Caco-2 (cell line): ENCODE measurements around the gene ADIPOR2. TPM values are rescaled to one million over a fixed set of nuclear protein-coding genes. Genes with fewer than 3 reads are reported as not detected.

Experiments
- BruUV-seq: library from RNA; stranded (reverse); fragments of 400-500 nt; replicated peaks from 2 replicates; lab custom pipeline; 2021; lab: Mats Ljungman, UMichigan
- CTCF ChIA-PET: fragments of 300-600 bp; sonication (Branson Sonifier 250); formaldehyde crosslinking; loops from one replicate; lab custom pipeline; 2022; ENCODE audit warnings: antibody characterized with exemption; lab: Charles Lee
- POLR2A ChIA-PET: fragments of 300-600 bp; sonication (Branson Sonifier 250); formaldehyde crosslinking; loops from one replicate; lab custom pipeline; 2022; ENCODE audit warnings: antibody characterized with exemption; lab: Charles Lee
- DNase-seq, 2 experiments: peaks; one replicate each; pipeline versions ENCODE4 v3.0.0 to v3.0.0-alpha.2; 2020 to 2022
- H3K27me3 ChIP-seq: replicated peaks from 2 replicates; pipeline ENCODE4 v1.6.0; 2011; ENCODE audit warnings: low read length; ENCODE audit not compliant: control insufficient read depth, insufficient read depth
- H3K36me3 ChIP-seq: 2 replicates; pipeline ENCODE4 v1.5.1; 2011; ENCODE audit warnings: low read length; ENCODE audit not compliant: control insufficient read depth, insufficient read depth
- H3K4me1 ChIP-seq: fragments of 250-450 bp; sonication (Bioruptor Pico); 2 replicates; pipeline ENCODE4 v1.5.1; 2020; ENCODE audit warnings: mild to moderate bottlenecking
- H3K4me3 ChIP-seq: 2 replicates; pipeline ENCODE4 v1.5.1; 2011; ENCODE audit warnings: low read depth, mild to moderate bottlenecking, control low read depth, low read length
- H3K9me3 ChIP-seq: fragments of 250-450 bp; sonication (Bioruptor Pico); 2 replicates; pipeline ENCODE4 v1.5.1; 2020; ENCODE audit warnings: mild to moderate bottlenecking, moderate library complexity
- H3K27ac Mint-ChIP-seq: one replicate; pipeline ENCODE4 v1.8.0; 2022; ENCODE audit warnings: mixed read lengths; ENCODE audit not compliant: unreplicated experiment
- H3K27me3 Mint-ChIP-seq: one replicate; pipeline ENCODE4 v1.8.0; 2022; ENCODE audit warnings: mixed read lengths; ENCODE audit not compliant: insufficient read depth, unreplicated experiment
- H3K36me3 Mint-ChIP-seq: one replicate; pipeline ENCODE4 v1.8.0; 2022; ENCODE audit warnings: mild to moderate bottlenecking, mixed read lengths; ENCODE audit not compliant: insufficient read depth, unreplicated experiment
- H3K4me1 Mint-ChIP-seq: one replicate; pipeline ENCODE4 v1.8.0; 2022; ENCODE audit warnings: low read depth, mixed read lengths; ENCODE audit not compliant: unreplicated experiment
- H3K4me3 Mint-ChIP-seq: one replicate; pipeline ENCODE4 v1.8.0; 2022; ENCODE audit warnings: mild to moderate bottlenecking, moderate library complexity, mixed read lengths; ENCODE audit not compliant: unreplicated experiment
- H3K9me3 Mint-ChIP-seq: one replicate; pipeline ENCODE4 v1.8.0; 2022; ENCODE audit warnings: mixed read lengths; ENCODE audit not compliant: unreplicated experiment
- intact Hi-C: fragments of 100-400 bp; cut with micrococcal nuclease; formaldehyde crosslinking; loops from one replicate; pipeline ENCODE4 v1.10.0; 2022; ENCODE audit not compliant: unreplicated experiment
- total RNA-seq: library from RNA; stranded (reverse); gene quantifications from 2 replicates; pipeline ENCODE4 v1.2.3, GENCODE V29; 2022
- TF ChIP-seq, protein P1 (sequence below), 2 experiments: fragments of 200-600 bp in 1 of 2; IDR thresholded peaks; 1 replicate in 1 of 2; 2 replicates in 1 of 2; pipeline versions ENCODE4 v1.5.1 to v1.8.0; 2011 to 2022; ENCODE audit warnings: antibody characterized with exemption in 1 of 2, control low read depth in 1 of 2, inconsistent platforms in 1 of 2, low read depth in 1 of 2, low read length in 1 of 2, mild to moderate bottlenecking in 1 of 2, moderate library complexity in 1 of 2; ENCODE audit not compliant: insufficient read depth in 1 of 2, severe bottlenecking in 1 of 2, unreplicated experiment in 1 of 2

The ADIPOR2 gene
- total RNA-seq, 1 experiment from 2014 or later, result 119 TPM

DNA sequence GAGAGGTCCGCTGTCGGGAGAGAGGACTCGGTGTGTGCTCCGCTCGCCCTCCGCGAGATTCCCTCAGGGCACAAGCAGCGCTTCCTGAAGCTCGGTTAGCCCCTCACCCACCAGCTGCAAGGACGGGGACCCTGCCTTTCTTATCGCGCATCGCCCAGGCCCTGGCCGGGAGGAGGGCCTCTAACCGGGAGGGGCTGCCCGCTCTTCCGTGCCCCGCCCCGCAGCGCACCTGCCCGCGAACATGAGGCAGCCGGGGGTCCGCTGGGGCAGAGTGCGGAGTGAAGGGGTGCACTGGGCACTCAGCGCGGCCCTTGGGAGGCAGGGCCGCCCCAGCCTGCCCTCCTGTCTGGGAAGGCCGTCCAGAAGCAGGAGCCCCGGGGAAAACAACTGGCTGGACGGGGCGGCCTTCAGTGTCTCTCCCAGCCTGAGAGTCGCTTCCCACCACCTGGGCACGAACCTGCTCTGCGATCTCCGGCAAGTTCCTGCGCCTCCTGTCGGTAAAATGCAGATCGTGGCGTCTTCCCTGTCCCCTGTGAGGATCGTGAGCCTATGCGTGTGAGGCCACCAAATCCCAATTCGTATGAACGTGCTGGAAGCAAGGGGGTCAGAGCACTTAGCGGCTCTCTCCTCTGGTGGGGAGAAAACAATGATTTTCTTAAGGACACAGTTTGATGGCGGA, 28.0 kb upstream of the ADIPOR2 start:
- Histone ChIP-seq H3K4me3 (no peak overlapping the region), H3K9me3 (no peaks in the 10 kb centered on the region), H3K27me3 (no peaks in the 10 kb centered on the region), H3K4me1 (peaks cover 24% of the 10 kb centered on the region), H3K36me3 (no peaks in the 10 kb centered on the region)
- no TSS peak for BruUV-seq
- no peaks in the 10 kb centered on the region for H3K27me3 Mint-ChIP-seq
- H3K9me3 Mint-ChIP-seq, result no peaks in the 10 kb centered on the region
- ChIA-PET CTCF (no interaction called here), POLR2A (interaction anchor here (1.4 kb wide), 1 partner anchor 28 kb away, joined by 13 read pairs; the partner anchor contains the start of gene ADIPOR2)
- intact Hi-C loops, result no loop called here
- H3K4me3 Mint-ChIP-seq, result peak overlapping the region; percentile 49
- no peak for DNase-seq
- peaks cover 6% of the 10 kb centered on the region for H3K4me1 Mint-ChIP-seq
- TF ChIP-seq, protein P1, sequence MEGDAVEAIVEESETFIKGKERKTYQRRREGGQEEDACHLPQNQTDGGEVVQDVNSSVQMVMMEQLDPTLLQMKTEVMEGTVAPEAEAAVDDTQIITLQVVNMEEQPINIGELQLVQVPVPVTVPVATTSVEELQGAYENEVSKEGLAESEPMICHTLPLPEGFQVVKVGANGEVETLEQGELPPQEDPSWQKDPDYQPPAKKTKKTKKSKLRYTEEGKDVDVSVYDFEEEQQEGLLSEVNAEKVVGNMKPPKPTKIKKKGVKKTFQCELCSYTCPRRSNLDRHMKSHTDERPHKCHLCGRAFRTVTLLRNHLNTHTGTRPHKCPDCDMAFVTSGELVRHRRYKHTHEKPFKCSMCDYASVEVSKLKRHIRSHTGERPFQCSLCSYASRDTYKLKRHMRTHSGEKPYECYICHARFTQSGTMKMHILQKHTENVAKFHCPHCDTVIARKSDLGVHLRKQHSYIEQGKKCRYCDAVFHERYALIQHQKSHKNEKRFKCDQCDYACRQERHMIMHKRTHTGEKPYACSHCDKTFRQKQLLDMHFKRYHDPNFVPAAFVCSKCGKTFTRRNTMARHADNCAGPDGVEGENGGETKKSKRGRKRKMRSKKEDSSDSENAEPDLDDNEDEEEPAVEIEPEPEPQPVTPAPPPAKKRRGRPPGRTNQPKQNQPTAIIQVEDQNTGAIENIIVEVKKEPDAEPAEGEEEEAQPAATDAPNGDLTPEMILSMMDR (IDR thresholded peaks at IDR 0.05; ENCODE audit: insufficient read depth in 1 of 2, low read depth in 1 of 2, low read length in 1 of 2, severe bottlenecking in 1 of 2, unreplicated experiment in 1 of 2), result no peak
- H3K36me3 Mint-ChIP-seq, result peaks cover 15% of the 10 kb centered on the region
- H3K27ac Mint-ChIP-seq, result peak overlapping the region; percentile 11

DNA sequence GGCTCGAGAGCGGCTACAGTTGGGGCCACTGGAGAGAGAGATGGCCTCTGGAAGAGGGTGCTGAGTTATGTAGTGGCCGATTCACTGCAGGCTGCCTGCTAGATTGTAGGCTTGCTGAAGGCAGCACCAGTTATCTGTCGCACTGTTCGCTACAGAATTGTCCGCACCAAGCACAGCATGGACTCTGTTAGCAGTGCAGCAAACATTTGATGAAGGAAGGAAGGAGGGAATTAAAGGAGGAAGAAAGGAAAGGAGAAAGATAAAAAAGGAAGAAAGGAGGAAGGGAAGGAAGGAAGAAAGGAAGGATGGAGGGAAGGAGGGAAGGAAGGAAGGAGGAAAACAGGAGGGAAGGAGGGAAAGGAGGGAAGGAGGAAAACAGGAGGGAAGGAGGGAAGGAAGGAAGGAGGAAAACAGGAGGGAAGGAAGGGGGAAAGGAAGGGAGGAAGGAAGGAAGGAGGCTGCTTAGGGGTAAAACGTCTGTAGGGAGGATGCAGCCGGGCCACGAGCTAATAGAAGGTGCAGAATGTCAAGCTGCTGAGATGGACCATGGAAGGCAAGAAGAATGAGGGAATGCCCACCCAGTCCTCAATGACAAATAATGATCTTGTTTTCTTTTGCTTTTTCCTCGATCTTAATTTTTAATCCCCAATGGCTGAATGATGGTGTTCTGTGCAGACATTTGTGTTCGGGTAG, 27.3 kb upstream of the ADIPOR2 start:
- CTCF ChIA-PET, result no interaction called here
- Histone ChIP-seq H3K4me1 (peaks cover 24% of the 10 kb centered on the region), H3K4me3 (no peak overlapping the region), H3K36me3 (no peaks in the 10 kb centered on the region), H3K9me3 (no peaks in the 10 kb centered on the region), H3K27me3 (no peaks in the 10 kb centered on the region)
- TF ChIP-seq, protein P1 (IDR thresholded peaks at IDR 0.05; ENCODE audit: insufficient read depth in 1 of 2, low read depth in 1 of 2, low read length in 1 of 2, severe bottlenecking in 1 of 2, unreplicated experiment in 1 of 2), result no peak
- POLR2A ChIA-PET, result no interaction called here
- Mint-ChIP-seq H3K4me1 (peaks cover 6% of the 10 kb centered on the region), H3K36me3 (peaks cover 15% of the 10 kb centered on the region), H3K27ac (peak overlapping the region; percentile 11), H3K9me3 (no peaks in the 10 kb centered on the region), H3K4me3 (peak overlapping the region; percentile 49), H3K27me3 (no peaks in the 10 kb centered on the region)
- no peak for DNase-seq
- intact Hi-C loops, result no loop called here
- BruUV-seq, result no TSS peak

DNA sequence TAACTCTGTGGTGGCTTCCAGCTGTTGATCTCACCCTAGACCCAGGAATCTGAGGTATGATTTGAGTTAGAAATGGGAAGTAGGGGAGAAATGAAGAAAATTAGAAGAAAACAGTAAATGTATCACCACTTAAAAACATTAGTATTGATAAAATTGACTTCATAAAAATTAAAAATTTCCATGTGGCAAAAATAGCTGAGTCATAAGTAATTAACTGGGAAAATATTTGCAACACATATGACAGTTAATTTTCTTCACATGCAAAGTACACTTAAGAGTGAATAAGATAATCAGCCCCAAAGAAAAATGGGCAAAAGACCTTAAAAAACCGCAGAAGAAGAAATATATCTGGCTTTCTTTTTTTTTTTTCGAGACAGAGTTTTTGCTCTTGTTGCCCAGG, 25.5 kb upstream of the ADIPOR2 start:
- POLR2A ChIA-PET, result no interaction called here
- no peak overlapping the region for H3K4me3 ChIP-seq
- H3K4me1 ChIP-seq, result peaks cover 20% of the 10 kb centered on the region
- H3K4me3 Mint-ChIP-seq, result no peak overlapping the region
- CTCF ChIA-PET, result no interaction called here
- TF ChIP-seq, protein P1 (IDR thresholded peaks at IDR 0.05; ENCODE audit: insufficient read depth in 1 of 2, low read depth in 1 of 2, low read length in 1 of 2, severe bottlenecking in 1 of 2, unreplicated experiment in 1 of 2), result no peak
- H3K9me3 Mint-ChIP-seq, result no peaks in the 10 kb centered on the region
- H3K27ac Mint-ChIP-seq, result peak overlapping the region; percentile 6
- DNase-seq, result no peak
- no peaks in the 10 kb centered on the region for H3K27me3 Mint-ChIP-seq
- BruUV-seq, result no TSS peak
- no peaks in the 10 kb centered on the region for H3K36me3 ChIP-seq
- no peaks in the 10 kb centered on the region for H3K27me3 ChIP-seq
- intact Hi-C loops, result no loop called here
- peaks cover 9% of the 10 kb centered on the region for H3K4me1 Mint-ChIP-seq
- peaks cover 15% of the 10 kb centered on the region for H3K36me3 Mint-ChIP-seq
- no peaks in the 10 kb centered on the region for H3K9me3 ChIP-seq
